ENCODE measurements around the gene GYG2. TPM values are rescaled to one million over a fixed set of nuclear protein-coding genes. Genes with fewer than 3 reads are reported as not detected.
"Not testable (repeated sequence)": the region's sequence is repeated elsewhere in the genome, so short reads cannot be mapped to it uniquely, and the experiment has no call there.

Gene GYG2
- total RNA-seq, 1 donor from 2014 or later: not detected

DNA sequence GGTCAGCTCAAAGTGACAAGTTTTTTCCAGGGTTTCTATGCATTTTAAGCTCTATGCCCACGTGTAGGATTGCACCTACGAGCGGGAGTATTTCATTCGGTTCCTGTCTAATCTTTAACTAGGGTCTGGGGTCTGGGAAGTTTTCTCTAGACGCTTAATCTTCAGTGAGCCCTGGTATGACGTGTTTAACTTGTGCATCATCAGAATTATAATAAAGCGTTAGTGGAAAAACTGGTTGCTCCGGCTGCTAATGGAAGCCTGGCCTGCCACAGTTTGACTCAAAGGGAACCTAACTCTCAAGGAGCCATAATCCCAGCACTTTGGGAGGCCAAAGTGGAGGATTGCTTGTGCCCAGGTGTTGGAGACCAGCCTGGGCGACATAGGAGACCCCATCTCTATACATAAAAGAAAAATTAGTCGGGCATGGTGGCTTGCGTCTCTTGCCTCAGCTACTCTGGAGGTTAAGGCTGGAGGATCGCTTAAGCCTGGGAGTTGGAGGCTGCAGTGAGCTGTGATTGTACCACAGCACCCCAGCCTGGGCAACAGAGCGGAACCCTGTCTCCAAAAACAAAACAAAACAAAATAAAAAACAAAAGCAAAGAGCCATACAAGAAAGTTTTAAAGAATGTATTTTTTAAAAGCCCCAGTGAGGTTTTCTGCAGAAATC, 70.2 kb downstream of the GYG2 start:
- intact Hi-C loops (cut with micrococcal nuclease): no loop called here

DNA sequence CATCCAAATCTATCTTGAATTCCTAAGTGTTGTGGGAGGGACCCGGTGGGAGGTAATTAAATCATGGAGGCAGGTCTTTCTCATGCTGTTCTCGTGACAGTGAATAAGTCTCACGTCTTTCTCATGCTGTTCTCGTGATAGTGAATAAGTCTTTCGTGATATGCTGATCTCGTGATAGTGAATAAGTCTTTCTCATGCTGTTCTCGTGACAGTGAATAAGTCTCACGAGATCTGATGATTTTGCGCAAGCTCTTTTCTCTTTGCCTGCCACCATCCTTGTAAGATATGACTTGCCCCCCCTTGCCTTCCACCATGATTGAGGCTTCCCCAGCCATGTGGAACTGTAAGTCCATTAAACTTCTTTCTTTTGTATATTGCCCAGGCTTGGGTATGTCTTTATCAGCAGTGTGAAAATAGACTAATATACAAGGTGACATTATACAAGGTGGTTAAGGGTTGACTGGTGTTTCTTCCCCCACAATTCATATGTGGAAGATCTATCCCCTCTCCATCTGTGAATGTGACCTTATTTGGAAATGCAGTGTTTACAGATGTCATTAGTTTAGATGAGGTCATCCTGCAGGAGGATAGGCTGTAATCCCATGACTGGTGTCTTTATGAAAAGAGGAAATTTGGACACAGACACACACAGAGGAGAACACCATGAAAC, 72.8 kb downstream of the GYG2 start:
- intact Hi-C loops (cut with micrococcal nuclease): no loop called here

DNA sequence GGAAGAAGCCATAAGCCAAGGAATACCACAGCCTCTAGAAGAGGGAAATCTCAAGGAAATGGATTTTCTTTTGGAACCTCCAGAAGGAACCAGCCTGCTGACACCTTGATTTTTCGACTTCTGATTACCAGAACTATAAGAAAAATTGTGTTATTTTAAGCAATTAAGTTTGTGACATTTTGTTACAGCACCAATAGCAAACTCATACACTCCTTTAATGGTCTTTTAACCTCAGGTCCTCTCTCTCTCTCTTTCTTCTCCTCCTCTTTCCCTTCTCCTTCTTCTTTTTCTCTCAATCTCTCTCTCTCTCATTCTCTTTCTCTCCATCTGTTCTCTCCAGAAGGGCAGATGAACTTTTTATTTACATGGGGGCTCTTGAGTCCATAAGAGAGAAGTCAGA, 74.1 kb downstream of the GYG2 start:
- intact Hi-C loops (cut with micrococcal nuclease): no loop called here

DNA sequence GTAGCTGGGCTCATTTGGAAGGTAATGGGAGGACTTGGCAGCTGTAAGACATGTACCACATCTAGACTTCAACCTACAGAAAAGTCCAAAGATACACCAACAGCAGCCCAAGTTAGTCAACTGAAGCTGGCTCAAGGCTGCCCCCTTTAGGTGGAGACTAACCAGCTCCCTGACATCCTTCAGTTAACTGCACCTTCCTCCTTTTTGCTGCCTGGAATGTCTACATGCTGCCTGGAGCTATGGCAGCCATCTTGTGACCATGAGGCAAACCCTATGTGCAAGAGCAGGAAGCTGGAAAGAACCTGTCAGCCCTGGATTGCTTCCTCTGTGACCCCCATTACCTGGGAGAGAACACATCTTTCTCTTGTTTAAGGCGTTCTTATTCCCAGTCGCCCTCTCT, 74.6 kb downstream of the GYG2 start:
- intact Hi-C loops (cut with micrococcal nuclease): no loop called here

DNA sequence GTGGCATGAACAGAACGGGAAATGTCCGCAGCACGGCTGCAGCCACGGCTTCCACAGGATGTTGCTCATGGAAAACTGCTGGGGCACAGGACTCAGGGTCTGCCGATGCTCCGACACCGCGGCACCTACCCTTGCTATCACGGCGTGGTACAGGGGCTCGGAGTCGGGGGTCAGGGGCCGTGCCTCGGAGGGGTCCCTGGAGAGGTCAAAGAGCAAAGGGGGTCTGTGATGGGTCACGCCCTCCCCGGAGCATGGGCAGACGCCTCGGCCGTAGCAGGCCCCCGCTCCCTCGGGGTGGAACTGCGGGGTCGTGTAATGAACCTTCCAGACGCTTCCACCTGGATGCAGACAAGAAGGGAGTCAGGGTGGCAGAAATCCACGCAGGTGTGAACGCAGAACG, 78.6 kb downstream of the GYG2 start:
- intact Hi-C loops (cut with micrococcal nuclease): no loop called here

DNA sequence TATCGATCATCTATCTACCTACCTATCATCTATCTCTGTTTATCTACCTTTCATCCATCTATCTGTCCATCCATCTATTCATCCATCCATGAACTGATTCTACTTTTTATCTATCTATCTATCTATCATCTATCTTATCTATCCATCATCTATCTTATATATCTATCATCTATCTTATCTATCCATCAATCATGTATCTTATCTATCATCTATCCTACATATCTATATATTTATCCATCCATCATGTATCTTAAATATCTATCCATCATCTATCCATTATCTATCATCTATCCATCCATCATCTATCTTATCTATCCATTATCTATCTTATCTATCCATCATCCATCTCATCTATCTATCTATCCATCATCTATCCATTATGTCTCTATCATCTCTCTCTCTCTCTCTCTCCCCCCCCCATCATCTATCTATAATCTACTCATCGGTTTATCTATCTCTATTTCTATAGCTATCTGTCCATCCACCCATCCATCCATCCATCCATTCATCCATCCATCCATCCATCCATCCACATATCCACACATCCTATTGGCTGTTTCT, 79.5 kb downstream of the GYG2 start:
- intact Hi-C loops (cut with micrococcal nuclease): no loop called here

DNA sequence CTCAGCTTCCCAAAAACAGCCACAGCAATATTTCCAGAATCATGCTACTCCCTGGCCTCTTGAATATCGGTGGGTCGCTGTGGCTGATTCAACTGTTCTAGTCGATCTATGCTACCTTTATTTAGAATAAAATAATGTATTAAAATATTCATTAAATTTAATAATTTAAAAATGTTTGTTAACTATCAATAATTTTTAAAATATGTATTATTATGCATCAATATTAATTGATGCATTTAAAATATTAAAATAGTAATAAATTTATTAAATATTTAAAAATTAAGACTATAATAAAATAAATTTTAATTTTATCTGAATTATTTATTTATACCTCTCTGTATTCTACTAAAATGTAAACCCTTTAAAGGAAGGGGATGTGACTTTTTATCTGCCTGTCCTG, 81.4 kb downstream of the GYG2 start:
- intact Hi-C loops (cut with micrococcal nuclease): no loop called here

DNA sequence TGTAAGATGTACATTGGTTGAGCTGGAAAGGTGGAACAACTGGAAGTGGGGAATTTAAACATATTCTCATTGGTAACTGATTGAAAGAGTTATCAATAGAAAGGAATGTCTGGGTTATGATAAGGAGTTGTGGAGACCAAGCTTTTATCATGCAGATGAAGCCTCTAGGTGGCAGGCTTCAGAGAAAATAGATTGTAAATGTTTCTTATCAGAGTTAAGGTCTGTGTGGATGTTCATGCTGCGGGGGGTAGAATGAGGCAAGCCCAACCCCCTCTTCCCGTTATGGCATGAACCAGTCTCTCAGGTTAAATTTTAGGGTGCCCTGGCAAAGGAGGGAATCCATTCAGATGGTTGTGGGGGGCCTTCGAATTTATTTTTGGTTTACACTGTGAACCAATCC, 84.4 kb downstream of the GYG2 start:
- intact Hi-C loops (cut with micrococcal nuclease): no loop called here

DNA sequence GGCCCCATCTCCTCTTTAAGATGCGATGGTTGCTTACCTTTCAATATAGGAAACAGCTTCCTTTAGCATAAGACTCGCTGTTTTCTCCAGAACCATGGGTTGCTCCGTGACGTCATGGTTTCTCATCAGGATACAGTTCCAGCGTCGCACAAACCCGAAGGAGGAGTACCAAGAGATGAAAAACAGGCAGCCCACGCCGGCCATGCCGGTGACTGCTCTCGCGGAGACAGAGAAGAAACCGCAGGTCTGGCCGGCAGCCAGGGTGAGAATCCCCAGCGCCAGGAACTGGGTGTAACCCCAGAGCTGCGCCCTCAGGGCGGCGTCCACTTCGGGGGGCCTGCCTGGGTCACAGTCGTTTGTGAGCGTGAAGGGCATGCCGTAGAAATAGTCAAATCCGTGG, 89.0 kb downstream of the GYG2 start:
- intact Hi-C loops (cut with micrococcal nuclease): no loop called here

DNA sequence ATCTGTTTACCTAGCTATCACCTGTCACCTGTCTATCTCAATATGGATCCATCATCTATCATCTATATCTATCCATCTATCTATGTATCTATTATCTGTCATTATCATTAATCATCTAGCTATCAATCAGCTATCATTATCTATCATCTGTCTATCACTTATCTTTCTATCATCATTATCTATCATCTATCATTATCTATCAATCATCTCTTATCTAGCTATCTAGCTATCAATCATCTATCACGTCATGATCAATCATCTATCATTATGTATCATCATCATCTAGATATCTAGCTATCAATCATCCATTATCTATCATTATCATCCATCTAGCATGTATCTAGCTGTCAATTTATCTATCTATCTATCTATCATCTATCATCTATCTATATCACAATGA, 92.5 kb downstream of the GYG2 start:
- intact Hi-C loops (cut with micrococcal nuclease): no loop called here

DNA sequence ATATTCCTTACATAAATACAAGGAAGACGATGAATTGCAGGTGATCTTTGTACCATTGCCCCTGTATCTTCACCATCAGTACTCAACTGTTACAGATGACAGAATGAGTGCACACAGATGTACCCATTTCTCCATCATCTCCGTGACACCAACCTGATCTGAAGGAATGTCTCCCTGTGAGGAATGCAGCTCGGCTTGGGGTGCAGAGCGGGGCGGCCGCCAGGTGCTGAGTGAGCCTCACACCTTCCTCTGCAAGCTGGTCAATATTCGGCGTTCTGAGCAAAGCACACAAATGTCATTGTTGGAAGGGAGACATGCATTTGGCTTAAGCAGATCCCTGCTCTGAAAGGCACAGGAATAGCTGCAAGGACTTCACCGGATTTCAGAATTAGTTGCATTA, 93.0 kb downstream of the GYG2 start:
- intact Hi-C loops (cut with micrococcal nuclease): no loop called here

DNA sequence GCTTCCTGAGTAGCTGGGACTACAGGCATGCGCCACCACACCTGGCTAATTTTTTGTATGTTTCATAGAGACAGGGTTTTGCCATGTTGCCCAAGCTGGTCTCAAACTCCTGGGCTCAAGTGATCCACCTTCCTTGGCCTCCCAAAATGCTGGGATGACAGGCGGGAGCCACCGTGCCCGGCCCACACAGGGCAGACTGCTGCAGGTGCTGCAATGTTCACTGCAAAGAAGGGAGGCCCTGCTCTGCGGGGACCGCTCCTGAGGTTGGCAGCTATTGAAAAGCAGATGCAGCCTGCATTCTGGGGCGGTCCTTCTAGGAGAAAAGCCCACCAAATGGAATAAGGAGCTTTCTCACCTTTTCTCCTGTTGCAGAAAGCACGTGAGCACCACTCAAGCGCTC, 95.4 kb downstream of the GYG2 start:
- intact Hi-C loops (cut with micrococcal nuclease): no loop called here

DNA sequence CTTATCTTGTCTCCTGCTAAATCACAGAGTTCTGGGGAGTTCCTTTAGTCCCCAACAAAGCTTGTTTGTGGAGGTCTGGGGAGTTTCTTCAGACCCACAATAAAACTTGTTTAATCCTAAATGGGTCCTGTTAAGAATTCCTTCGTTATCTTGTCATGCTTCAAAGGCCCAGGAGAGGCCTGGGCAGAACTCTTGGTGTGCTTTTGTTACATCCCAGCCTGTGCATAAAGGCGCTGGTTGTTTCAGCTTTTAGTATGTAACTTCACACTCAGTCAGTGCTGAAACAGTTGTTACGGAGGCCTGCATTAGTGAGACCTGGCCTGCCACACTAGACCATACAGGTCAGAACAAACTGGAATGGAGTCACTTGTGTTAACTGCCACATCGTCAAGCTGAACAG, 97.5 kb downstream of the GYG2 start:
- intact Hi-C loops (cut with micrococcal nuclease): not testable (repeated sequence)

DNA sequence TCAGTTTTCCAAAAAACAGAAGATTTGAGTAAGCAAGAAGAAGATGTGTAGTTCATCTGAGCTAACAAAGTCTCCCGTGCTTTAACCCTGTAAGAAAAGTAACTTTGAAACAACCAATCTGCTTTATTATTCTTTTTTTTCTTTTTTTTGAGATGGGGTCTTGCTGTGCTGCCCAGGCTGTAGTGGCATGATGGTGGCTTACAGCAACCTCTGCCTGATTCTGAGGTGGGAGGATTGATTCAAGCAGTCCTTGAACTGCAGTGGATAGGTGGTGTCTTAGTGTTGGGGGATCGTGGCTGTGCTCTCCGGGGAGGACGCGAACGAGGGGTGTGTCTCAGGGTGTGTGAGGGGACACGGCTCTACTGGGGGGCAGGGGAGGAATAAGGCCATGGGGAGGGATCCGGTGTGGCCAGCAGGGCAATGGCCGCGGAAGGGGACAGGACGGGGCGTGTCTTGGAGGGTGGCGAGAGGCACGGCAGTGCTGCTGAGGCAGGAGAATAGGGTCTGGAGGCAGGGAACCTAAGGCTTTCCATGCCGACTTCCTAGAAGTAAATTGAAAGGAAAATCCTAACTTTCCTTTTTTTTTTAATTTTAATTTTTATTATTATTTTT, 98.0 kb downstream of the GYG2 start:
- intact Hi-C loops (cut with micrococcal nuclease): no loop called here

DNA sequence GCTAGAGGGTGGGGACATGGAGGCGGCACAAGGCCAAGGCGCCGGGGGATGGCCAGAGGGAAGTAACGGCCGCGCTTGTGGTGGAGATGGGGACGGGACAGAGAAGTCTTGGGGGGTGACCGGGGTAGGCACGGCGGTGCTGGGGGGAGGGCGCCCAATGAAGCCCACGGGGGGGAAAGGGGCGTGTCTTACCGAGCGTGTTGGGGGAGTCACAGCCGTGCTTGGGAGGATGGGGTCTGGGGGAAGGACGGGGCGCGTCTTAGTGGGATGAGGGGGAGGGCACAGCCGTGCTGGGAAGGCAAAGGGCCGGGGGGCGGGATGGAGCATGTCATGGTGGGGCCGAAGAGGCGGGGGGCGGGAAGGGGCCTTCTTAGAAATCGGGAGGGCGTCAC, 99.5 kb downstream of the GYG2 start:
- intact Hi-C loops (cut with micrococcal nuclease): loop anchor here (1.0 kb wide), 2 partner anchors 40 to 710 kb away; no protein-coding TSS in a partner anchor

DNA sequence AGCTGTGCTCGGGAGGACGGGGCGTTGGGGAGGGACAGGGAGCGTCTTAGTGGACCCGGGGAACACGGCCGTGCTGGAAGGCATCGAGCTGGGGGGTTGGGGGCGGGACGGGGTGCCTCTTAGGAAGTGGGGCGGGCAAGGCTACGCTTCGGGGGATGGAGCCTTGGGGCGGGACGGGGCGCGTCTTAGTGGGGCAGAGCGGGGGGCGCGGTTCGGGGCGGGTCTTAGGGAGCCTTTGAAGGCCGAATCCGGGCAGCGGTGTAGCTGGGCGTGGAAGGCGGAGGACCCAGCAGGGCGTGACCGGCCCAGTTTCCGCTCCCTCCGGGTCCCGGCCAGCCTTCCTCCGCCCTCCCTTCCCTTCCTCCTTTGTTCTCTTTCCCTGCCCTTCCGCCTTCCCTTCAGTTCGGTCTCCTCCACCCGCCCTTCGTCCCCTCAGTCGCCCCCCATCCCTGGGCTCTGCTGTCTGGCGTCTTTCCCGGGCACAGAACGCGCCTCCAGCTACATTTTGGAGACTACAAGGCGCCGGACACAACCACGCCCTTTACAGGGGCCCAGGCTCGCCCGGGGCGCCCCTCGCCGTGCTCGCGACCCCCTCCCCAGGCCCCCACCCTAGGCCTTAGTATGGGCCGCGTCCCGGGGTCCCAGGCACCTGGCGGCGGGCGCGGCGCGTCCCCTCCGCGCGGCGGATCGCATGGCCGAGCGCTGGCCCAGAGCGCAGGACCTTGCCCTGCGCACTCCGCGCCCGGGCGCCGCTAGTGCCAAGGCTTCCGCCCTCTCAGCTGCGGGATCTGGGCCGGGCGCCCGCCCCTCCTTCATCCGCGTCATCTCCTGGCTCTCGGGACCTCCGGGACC, 100.1 kb downstream of the GYG2 start, which contains the start of gene ARSD:
Gene ARSD, minus strand, starts transcription at position 757 of the 852 bp plus-strand sequence. Its CDS starts 64 bp downstream, at position 693.
- intact Hi-C loops (cut with micrococcal nuclease): loop anchor here (1.0 kb wide), 2 partner anchors 39 to 709 kb away; no protein-coding TSS in a partner anchor

DNA sequence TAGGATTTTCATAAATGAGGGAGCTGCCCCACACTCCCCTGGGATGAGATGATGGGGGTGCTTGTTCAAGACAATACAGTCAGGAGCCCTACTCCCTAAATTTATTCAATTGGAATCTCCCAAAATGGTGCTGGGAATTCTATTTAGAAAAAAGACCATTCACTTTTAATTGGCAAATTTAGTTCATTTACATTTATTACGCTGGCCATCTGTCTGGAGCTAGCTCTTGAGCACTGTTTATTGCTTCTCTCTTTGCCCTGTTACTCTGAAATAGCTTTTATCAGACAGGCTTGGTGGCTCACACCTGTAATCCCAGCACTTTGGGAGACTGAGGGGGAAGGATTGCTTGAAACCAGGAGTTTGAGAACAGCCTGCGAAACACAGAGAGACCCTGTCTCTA, 102.4 kb downstream of the GYG2 start:
- intact Hi-C loops (cut with micrococcal nuclease): no loop called here

DNA sequence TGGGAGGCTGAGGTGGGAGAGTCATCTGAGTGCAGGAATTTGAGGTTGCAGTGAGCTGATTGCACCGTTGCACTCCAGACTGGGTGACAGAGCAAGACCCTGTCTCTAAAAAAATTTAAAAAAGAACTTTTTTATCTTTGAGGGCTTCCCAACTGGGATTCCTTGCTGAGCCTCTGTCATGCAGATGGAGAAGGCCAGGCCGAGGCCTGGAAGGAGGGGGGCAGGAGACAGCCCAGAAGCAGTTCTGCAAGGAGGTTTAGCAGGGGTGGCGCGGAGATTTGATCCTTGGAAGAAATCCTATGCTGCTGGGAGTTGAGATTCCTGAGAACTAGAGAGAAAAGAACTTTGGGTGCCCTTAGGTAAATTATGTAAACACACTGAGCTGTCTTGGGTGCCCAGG, 102.9 kb downstream of the GYG2 start:
- intact Hi-C loops (cut with micrococcal nuclease): no loop called here

Measured in T-helper 1 cell treated with Interleukin-12 subunit alpha and Interleukin-12 subunit beta and Interleukin-4 antibody, amounts not matched to agents 30 ng/mL and 1 ng/mL, for 36 hours (primary cell).